GM12892 (cell line): ENCODE data around the gene SPOCK1.

Experiments used
- DNase-seq: peaks from one replicate; pipeline ENCODE4 v3.0.0; 2011; ENCODE audit not compliant: insufficient read length
- FAIRE-seq: peaks from 2 replicates; lab custom pipeline; 2011; peaks lifted over from hg19 to GRCh38; lab: Jason Lieb, UNC
- POLR2A ChIP-seq: IDR thresholded peaks from 2 replicates; pipeline ENCODE4 v1.6.1; 2011; ENCODE audit warnings: low read depth, low read length, control low read depth
- POLR2AphosphoS5 ChIP-seq: IDR thresholded peaks from 2 replicates; pipeline ENCODE4 v1.6.1; 2011; ENCODE audit warnings: low read depth, low read length, control low read depth
- TAF1 ChIP-seq: IDR thresholded peaks from 2 replicates; pipeline ENCODE4 v1.6.1; 2011; ENCODE audit warnings: low read depth, mild to moderate bottlenecking, control low read depth, low read length, borderline replicate concordance

The SPOCK1 gene

DNA sequence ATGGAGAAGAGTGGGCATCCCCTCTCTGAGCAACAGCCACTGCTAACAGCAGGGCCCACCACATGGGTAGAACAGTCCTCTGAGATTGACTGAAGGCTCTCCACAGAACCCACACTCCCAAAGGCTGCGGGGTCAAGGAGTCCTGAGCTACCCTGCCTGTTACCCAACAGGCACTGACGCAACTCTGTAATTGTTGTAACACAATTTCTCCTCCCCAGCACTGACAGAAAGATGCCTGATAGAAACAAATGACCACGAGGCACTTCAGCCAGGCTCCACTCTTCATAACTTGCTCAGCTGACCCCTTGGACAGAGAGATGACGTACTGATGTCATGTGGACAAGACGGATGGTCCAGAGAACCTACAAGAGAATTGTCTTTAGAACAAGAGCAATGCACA, 220.7 kb downstream of the SPOCK1 start:
- DNase-seq (no peak), FAIRE-seq (no peak)
- no peak for TF ChIP-seq POLR2AphosphoS5
- no peak for TF ChIP-seq POLR2A
- TF ChIP-seq TAF1 = no peak

DNA sequence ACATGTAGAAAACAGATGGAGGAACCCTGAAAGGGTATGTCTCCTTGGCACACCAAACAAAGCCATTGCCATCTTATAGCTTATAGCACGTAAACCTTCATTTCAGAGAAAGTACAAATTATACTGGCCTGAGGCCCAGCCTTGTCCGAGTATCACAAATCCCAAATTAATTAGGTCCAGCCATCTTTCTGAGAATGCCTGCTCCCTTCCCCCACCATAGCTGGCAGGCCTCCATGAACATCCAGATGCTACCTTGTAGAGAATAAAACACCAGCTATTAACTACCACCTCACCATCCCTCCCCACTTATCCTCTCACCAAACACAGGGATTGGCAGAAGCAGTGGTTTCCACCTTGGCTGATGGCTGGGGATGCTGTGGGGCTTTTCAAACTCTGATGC, 224.0 kb downstream of the SPOCK1 start:
- FAIRE-seq (no peak), DNase-seq (no peak)
- no peak for TF ChIP-seq POLR2AphosphoS5
- no peak for TF ChIP-seq TAF1
- no peak for TF ChIP-seq POLR2A

DNA sequence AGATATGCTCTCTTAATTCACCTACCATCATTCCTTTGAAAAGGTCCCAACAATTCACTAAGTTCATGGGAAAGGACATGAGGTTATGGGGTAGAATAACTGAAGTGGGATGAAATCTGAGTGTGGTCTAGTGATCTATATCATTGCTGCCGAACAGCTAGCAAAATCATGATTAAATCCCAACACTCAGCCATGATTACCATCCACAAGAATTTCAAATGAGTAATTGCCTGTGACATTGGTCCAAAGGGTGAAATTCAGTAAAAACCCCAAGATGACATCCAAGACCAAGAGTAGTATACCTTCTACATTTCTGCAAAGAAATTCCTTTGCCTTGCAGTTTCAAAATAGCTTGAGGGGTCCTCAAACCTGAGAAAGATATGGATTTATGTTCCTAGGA, 225.6 kb downstream of the SPOCK1 start:
- no peak for DNase-seq
- no peak for FAIRE-seq
- TF ChIP-seq POLR2A (no peak), TAF1 (no peak), POLR2AphosphoS5 (no peak)

DNA sequence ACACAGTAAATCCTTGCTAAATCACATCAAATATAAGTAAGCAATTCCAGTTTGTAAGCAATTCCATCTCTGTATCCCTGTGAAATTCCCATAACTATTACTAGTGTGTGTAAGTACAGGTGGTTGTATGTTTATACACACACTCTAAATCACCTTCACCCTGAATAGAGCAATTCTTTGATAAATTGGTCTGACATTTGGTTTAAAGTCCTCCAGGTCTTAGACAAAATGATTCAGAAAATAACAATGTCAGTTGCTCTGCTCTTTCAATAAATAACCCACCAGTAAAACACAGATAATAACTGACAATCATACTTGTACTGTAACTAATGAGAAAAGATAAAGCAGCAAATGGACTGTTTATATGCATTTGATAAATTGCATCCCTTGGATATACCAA, 226.3 kb downstream of the SPOCK1 start:
- no peak for DNase-seq
- TF ChIP-seq TAF1 = no peak
- TF ChIP-seq POLR2AphosphoS5 = no peak
- no peak for TF ChIP-seq POLR2A

DNA sequence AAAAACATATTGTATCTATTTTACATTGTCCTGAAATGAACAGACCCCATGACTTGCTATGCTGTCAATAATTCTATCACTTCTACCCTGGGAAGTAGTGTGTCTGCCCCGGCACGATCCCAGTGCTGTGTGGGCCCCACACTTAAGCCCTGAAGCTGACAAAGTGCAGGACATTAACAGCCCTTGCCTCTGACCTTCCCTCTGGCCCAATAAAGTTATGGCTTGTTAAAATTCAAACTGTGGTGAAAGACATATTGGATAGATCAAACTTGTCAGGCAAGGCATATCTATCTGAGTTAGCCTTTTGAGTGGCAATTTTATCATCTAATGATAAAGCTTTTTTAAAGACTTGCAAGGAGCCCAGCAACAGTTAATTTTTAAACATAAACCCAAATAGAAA, 229.2 kb downstream of the SPOCK1 start:
- FAIRE-seq (no peak), DNase-seq (no peak)
- TF ChIP-seq POLR2AphosphoS5 (no peak), TAF1 (no peak), POLR2A (no peak)

More for the DNA sequence above, 226.3 kb downstream of the SPOCK1 start:
- no peak for FAIRE-seq

DNA sequence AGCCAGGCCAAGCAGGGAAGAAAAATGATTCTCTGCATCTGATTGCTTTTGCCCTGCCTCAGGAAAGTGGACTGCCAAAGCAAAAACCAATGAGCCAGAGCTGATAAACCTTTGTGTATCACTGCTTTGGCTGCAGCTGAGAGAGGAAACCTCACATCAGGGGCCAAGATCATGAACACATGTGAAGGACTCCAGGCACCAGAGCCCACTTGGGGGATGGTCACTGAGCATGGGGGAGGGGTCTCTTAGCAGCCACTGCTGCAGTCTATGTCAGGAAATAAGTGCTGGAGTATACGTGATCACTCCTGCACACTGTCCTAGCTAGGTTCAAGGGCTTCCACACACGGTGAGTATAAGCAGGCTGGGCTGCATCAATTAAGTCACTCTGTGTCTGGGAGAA, 229.9 kb downstream of the SPOCK1 start:
- TF ChIP-seq POLR2A = no peak
- no peak for TF ChIP-seq TAF1
- TF ChIP-seq POLR2AphosphoS5 = no peak
- FAIRE-seq (no peak), DNase-seq (no peak)

DNA sequence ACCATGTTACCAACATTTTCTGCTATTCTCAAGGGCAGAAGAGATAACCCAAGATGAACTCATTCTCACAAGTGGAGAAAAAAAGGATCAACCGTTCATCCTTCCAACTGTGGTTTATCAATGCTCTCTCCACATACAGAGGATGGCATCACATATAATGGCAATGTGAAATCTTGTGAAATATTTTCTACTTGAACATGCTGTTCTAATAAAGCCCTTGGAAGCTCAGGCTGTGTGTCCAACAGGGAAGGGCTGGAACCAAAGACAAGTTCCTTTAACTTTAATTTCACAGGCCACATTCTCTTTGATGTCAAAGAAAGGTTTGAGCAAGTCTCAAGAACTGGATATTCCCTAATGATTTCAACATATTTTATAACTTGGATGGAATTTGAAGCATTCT, 230.5 kb downstream of the SPOCK1 start:
- no peak for DNase-seq
- FAIRE-seq = no peak
- TF ChIP-seq TAF1 = no peak

DNA sequence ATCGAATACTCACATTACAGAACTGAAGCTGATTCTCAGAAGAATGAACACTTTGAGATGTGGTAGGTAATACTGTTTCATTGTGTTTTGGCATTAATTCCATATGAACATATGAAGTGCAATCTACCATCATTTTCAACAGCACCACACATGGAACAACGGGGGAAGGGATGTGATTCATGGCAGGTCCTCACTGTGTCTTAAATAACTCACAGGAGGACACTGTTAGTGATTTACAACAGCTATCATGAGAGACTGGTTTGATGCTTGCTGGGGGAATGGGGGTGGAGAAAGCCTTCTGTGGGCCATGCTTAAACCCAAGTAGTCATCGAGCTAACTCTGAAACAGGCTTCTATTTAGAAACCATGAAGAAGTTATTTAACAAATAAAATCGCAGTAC, 232.9 kb downstream of the SPOCK1 start:
- no peak for FAIRE-seq

DNA sequence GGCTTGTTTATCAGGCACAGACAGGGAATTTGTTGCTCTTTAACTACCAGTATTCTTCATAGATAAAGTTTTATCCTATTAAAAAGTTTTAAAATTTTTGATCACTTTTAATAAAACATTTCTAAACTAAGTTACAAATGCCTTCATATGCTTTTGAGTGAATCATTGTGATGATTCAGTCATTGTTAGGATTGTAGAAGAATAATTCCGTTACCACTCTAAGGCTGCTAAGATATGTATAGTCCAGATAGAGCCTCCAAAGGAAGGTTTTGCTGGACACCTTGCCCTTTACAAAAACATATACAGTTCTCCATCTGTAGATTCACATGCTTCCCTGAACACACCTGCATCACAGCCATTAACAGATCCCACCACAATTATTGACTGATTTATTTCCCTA, 233.7 kb downstream of the SPOCK1 start:
- DNase-seq (no peak), FAIRE-seq (no peak)
- TF ChIP-seq POLR2A (no peak), TAF1 (no peak)

More for the DNA sequence above, 232.9 kb downstream of the SPOCK1 start:
- TF ChIP-seq POLR2A (no peak), TAF1 (no peak), POLR2AphosphoS5 (no peak)
- DNase-seq = no peak

DNA sequence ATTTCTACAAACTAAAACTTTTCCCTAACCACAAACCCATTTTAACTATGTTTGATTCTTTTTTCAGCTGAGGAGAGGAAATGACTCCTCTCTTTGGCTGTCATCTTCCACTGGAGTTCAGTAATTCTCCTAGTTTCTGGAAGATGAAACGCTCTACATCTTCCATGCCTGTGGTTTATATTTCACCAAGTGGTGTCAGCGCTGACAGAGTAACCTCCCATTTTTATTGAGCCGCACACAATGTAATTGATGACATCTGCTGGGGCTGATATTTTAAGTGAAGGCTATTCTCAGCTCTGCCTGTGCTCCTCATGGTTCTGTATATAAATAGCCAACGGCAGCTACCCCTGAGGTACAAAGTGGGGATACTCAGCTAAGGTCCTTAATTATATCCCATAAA, 234.6 kb downstream of the SPOCK1 start:
- FAIRE-seq = no peak
- TF ChIP-seq TAF1 (no peak), POLR2AphosphoS5 (no peak), POLR2A (no peak)
- no peak for DNase-seq

DNA sequence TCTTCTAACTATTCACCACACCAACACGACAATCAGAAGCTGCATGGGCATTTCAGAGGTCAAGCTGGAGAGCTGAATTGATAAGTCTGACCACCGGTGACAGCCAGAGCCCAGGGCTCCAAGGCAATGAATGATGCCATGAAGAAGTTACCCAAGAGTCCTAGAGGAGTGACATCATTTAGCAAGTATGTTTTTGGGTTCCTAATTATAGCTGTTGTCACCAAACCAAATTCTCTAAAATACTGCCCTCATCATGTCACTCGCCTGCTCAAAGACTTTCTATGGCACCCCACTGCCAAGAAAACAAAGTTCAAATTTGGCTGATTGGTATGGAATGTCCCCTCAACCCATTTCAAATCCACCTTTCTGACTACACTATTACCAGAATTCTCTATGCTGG, 235.1 kb downstream of the SPOCK1 start:
- no peak for FAIRE-seq
- DNase-seq = no peak
- TF ChIP-seq TAF1 = no peak
- no peak for TF ChIP-seq POLR2A
- TF ChIP-seq POLR2AphosphoS5 = no peak

DNA sequence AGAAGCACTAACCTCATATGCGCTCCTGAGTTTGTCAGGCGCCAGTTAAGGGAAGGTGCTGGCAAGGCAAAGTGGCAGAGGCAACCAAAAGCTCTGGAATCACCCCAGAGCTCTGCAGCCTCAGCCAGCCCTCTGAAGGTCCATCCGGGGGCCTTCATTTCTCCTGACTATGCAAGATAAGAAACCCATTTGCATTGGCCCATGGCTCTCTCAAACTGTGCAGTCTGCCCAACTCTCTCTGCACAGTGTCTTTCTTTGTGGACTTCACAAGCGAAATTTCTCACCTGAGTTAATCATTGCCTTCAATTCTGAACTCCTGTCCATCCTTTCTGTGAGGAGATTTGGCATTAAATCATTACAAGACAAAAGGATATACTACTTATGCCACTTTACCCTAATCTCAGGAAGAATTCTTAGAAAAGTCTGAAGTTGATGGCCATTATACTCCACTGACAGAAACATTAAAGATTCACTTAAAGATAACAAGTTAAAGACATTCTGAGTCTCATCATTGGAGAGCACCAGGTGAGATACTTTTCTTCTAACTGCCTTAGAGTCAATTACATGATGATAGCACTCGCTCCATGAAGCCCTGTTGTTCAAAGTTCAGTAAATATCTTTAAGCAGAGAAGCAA, 235.6 kb downstream of the SPOCK1 start:
- FAIRE-seq = no peak
- no peak for DNase-seq
- no peak for TF ChIP-seq TAF1

DNA sequence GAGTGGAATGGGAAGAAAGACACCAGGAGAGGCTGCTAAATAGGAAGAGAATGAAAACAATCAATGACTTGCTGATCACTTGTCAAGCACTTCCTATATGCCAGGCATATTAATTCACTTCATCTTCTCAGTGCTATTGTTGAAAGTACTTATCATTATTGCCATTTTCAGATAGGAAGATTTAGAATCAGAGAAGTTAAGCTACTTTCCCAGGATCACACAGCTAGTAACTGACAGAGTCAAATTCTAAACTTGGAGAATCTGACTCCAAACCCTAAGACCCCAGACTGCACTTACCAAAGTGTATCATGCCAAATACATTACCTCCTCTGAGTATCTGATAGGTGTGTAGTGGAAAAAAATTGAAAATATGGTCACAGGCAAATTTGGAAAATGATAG, 236.3 kb downstream of the SPOCK1 start:
- no peak for FAIRE-seq
- no peak for DNase-seq
- TF ChIP-seq POLR2A = no peak
- TF ChIP-seq TAF1 = no peak
- TF ChIP-seq POLR2AphosphoS5 = no peak
